A549 (cell line): ENCODE data around the gene RMND5A. TPM values are rescaled to one million over a fixed set of nuclear protein-coding genes. Genes with fewer than 3 reads are reported as not detected.

Experiments
- ATAC-seq, 2 experiments: fragments of 200-7000 bp in 1 of 2; fragments of >200 bp in 1 of 2; cut with Nextera tagmentation in 1 of 2; cut with Tn5 transposase in 1 of 2; 3 replicates each; pipeline versions ENCODE4 v1.8.0 to v1.9.1; 2018 to 2020; ENCODE audit warnings: mild to moderate bottlenecking in 1 of 2, moderate library complexity in 1 of 2
- CTCF ChIA-PET: fragments of 300-600 bp; sonication (Branson Sonifier 250); formaldehyde crosslinking; extraction: SDS; loops from one replicate; lab custom pipeline; 2021; ENCODE audit warnings: antibody characterized with exemption, inconsistent platforms; lab: Yijun Ruan, JAX
- POLR2A ChIA-PET: fragments of 350-600 bp; formaldehyde crosslinking; extraction: SDS; loops from one replicate; lab custom pipeline; 2021; ENCODE audit warnings: antibody characterized with exemption, inconsistent platforms; lab: Yijun Ruan, JAX
- DNase-seq, 2 experiments: peaks; one replicate each; pipeline versions ENCODE4 v3.0.0 to v3.0.0-alpha.2; 2011 to 2016; ENCODE audit warnings: low read depth in 1 of 2, low spot score in 1 of 2
- FAIRE-seq: peaks from 2 replicates; lab custom pipeline; 2011; peaks lifted over from hg19 to GRCh38; lab: Jason Lieb, UNC
- H3K27ac ChIP-seq, 2 experiments: fragments of >200 bp; sonication (Bioruptor Twin); formaldehyde crosslinking; 3 replicates each; pipeline ENCODE4 v1.5.1; 2016 to 2017
- H3K4me1 ChIP-seq: fragments of >200 bp; sonication (Bioruptor Twin); formaldehyde crosslinking; 3 replicates; pipeline ENCODE4 v1.6.1; 2016
- H3K4me2 ChIP-seq: fragments of >200 bp; sonication (Bioruptor Twin); formaldehyde crosslinking; 3 replicates; pipeline ENCODE4 v1.6.1; 2016
- H3K4me3 ChIP-seq: fragments of >200 bp; sonication (Bioruptor Twin); formaldehyde crosslinking; 3 replicates; pipeline ENCODE4 v1.5.1; 2016
- H3K9me3 ChIP-seq: fragments of >200 bp; sonication (Bioruptor Twin); formaldehyde crosslinking; 3 replicates; pipeline ENCODE4 v1.6.1; 2016
- CBX2 ChIP-seq: fragments of 200-600 bp; sonication (generic); IDR thresholded peaks from 2 replicates; pipeline ENCODE4 v1.6.1; 2016; ENCODE audit warnings: low read depth, mild to moderate bottlenecking, borderline replicate concordance
- CHD4 ChIP-seq: fragments of 200-600 bp; sonication (generic); IDR thresholded peaks from 2 replicates; pipeline ENCODE4 v1.6.1; 2016; ENCODE audit warnings: antibody characterized with exemption, mild to moderate bottlenecking, borderline replicate concordance
- ESRRA ChIP-seq: fragments of 150-350 bp; IDR thresholded peaks from 2 replicates; pipeline ENCODE4 v1.6.1; 2014; ENCODE audit warnings: mild to moderate bottlenecking, low read length, borderline replicate concordance
- HOXB5 ChIP-seq: fragments of 250-450 bp; sonication (Bioruptor Pico); IDR thresholded peaks from 2 replicates; pipeline ENCODE4 v1.5.0; 2020; ENCODE audit warnings: mild to moderate bottlenecking, moderate library complexity
- JUN ChIP-seq, 2 experiments: fragments of >200 bp; sonication (Bioruptor Twin); formaldehyde crosslinking; IDR thresholded peaks; 2 replicates in 1 of 2; 3 replicates in 1 of 2; pipeline ENCODE4 v1.6.1; 2016 to 2017
- JUNB ChIP-seq: fragments of >200 bp; sonication (Bioruptor Twin); formaldehyde crosslinking; IDR thresholded peaks from 2 replicates; pipeline ENCODE4 v1.6.1; 2016
- KDM5A ChIP-seq: fragments of 200-600 bp; sonication (generic); IDR thresholded peaks from 2 replicates; pipeline ENCODE4 v1.6.1; 2016; ENCODE audit warnings: antibody characterized with exemption, mild to moderate bottlenecking
- MYC ChIP-seq: IDR thresholded peaks from 2 replicates; pipeline ENCODE4 v1.6.1; 2012; ENCODE audit warnings: mild to moderate bottlenecking, inconsistent platforms, low read length, improper control_type of control experiment, borderline replicate concordance
- NPAS2 ChIP-seq: fragments of 250-450 bp; sonication (Bioruptor Pico); IDR thresholded peaks from 2 replicates; pipeline ENCODE4 v1.8.0; 2022; ENCODE audit warnings: mild to moderate bottlenecking, moderate library complexity, borderline replicate concordance
- POLR2A ChIP-seq: IDR thresholded peaks from 2 replicates; pipeline ENCODE4 v1.6.1; 2012; ENCODE audit warnings: mild to moderate bottlenecking, low read length
- POLR2AphosphoS2 ChIP-seq: conservative IDR thresholded peaks from 2 replicates; pipeline ENCODE4 v1.6.1; 2012; ENCODE audit warnings: low read length, improper control_type of control experiment, inconsistent platforms
- RNF2 ChIP-seq: fragments of 200-600 bp; sonication (generic); IDR thresholded peaks from 2 replicates; pipeline ENCODE4 v1.6.1; 2016; ENCODE audit warnings: low read depth, mild to moderate bottlenecking, antibody characterized with exemption, moderate library complexity, borderline replicate concordance
- SREBF2 ChIP-seq: fragments of 450-650 bp; IDR thresholded peaks from 2 replicates; pipeline ENCODE4 v1.6.1; 2014; ENCODE audit warnings: mild to moderate bottlenecking, moderate library complexity
- TP53 ChIP-seq: fragments of 250-450 bp; sonication (Bioruptor Pico); IDR thresholded peaks from 2 replicates; pipeline ENCODE4 v1.5.0; 2021; ENCODE audit warnings: mild to moderate bottlenecking, moderate library complexity
- ZC3H11A ChIP-seq: fragments of 450-650 bp; IDR thresholded peaks from 2 replicates; pipeline ENCODE4 v1.6.1; 2014; ENCODE audit warnings: antibody characterized with exemption, mild to moderate bottlenecking
- ZFP36 ChIP-seq: fragments of 450-650 bp; IDR thresholded peaks from 2 replicates; pipeline ENCODE4 v1.6.1; 2014; ENCODE audit warnings: borderline replicate concordance; ENCODE audit not compliant: partially characterized antibody
- WGBS: methylation state at CpG from one replicate; pipeline ENCODE4 v1.1.6; 2017; ENCODE audit errors: missing lambda C conversion rate; 5-methylcytosine and 5-hydroxymethylcytosine counted together
- polyA plus RNA-seq, 4 experiments: library from polyadenylated mRNA; depleted of rRNA in 3 of 4; stranded (reverse); fragments of >200 nt; fragmentation: RNase III in 1 of 4; extraction: RNeasy Plus Mini Kit Qiagen cat#74134 plus additional on column Dnase treatment in 1 of 4; gene quantifications; 2 replicates in 3 of 4; 3 replicates in 1 of 4; pipeline ENCODE4 v1.2.3, GENCODE V29; 2011 to 2017
- TF ChIP-seq, protein P1 (sequence below): fragments of 200-600 bp; sonication (generic); IDR thresholded peaks from 2 replicates; pipeline ENCODE4 v1.6.1; 2016; ENCODE audit warnings: antibody characterized with exemption, mild to moderate bottlenecking, moderate library complexity
- TF ChIP-seq, protein P2 (sequence below): fragments of 150-350 bp; IDR thresholded peaks from 2 replicates; pipeline ENCODE4 v1.6.1; 2014; ENCODE audit warnings: low read depth, mild to moderate bottlenecking, low read length
- TF ChIP-seq, protein P3 (sequence below): IDR thresholded peaks from 2 replicates; pipeline ENCODE4 v1.6.1; 2012
- TF ChIP-seq, protein P4 (sequence below): fragments of >200 bp; sonication (Bioruptor Twin); formaldehyde crosslinking; IDR thresholded peaks from 2 replicates; pipeline ENCODE4 v1.6.1; 2016
- TF ChIP-seq, protein P5 (sequence below): fragments of 450-650 bp; IDR thresholded peaks from 2 replicates; pipeline ENCODE4 v1.6.1; 2014; ENCODE audit warnings: antibody characterized with exemption
- TF ChIP-seq, protein P6 (sequence below): fragments of >200 bp; sonication (Bioruptor Twin); formaldehyde crosslinking; IDR thresholded peaks from 3 replicates; pipeline ENCODE4 v1.6.1; 2016

RMND5A gene
- polyA plus RNA-seq, 2 of the 4 experiments (the other 2 are of a cell fraction), result 10.5 to 28.0 TPM

DNA sequence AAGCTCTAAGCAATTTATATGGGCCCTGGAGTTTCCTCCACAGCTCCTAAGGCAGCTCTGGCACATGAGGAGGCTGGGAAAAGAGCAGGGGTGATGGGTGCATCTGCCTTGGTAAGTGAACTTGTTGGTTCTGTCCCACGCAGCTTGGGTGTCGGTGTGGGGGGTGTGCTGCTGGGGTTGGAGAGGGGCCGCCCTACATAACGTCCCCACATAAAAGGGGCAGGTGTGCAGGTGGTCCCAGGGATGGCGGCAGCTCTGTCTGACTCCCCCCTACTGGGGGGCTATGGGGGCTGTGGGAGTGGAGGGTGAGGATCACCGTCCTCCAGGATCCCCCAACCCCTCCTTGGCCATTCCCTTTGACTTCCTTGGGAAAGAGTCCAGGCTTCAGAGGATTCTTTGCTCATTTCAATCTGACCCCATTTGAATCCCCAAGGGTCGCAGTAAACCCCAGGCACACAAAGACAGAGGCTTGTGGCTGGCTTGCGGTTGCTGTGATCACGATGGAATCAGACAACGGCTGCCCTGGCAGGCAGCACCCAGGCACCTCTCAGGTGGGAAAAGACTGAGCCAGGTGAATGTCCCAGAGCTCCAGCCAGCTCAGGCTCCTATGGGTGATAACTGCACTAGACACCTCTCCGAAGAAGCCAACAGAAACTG is 105.1 kb downstream of the RMND5A start:
- H3K27ac ChIP-seq, result no peak overlapping the region
- TF ChIP-seq ESRRA (no peak), POLR2AphosphoS2 (no peak), POLR2A (no peak), CBX2 (no peak), JUNB (no peak), TP53 (CRISPR knock-in tag) (no peak), KDM5A (no peak), ZFP36 (no peak), HOXB5 (CRISPR knock-in tag) (no peak), NPAS2 (CRISPR knock-in tag) (no peak), MYC (no peak), JUN (IDR thresholded peaks at IDR 0.05) (no peak)
- TF ChIP-seq, protein P1, sequence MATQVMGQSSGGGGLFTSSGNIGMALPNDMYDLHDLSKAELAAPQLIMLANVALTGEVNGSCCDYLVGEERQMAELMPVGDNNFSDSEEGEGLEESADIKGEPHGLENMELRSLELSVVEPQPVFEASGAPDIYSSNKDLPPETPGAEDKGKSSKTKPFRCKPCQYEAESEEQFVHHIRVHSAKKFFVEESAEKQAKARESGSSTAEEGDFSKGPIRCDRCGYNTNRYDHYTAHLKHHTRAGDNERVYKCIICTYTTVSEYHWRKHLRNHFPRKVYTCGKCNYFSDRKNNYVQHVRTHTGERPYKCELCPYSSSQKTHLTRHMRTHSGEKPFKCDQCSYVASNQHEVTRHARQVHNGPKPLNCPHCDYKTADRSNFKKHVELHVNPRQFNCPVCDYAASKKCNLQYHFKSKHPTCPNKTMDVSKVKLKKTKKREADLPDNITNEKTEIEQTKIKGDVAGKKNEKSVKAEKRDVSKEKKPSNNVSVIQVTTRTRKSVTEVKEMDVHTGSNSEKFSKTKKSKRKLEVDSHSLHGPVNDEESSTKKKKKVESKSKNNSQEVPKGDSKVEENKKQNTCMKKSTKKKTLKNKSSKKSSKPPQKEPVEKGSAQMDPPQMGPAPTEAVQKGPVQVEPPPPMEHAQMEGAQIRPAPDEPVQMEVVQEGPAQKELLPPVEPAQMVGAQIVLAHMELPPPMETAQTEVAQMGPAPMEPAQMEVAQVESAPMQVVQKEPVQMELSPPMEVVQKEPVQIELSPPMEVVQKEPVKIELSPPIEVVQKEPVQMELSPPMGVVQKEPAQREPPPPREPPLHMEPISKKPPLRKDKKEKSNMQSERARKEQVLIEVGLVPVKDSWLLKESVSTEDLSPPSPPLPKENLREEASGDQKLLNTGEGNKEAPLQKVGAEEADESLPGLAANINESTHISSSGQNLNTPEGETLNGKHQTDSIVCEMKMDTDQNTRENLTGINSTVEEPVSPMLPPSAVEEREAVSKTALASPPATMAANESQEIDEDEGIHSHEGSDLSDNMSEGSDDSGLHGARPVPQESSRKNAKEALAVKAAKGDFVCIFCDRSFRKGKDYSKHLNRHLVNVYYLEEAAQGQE, result no peak
- TF ChIP-seq, protein P2, sequence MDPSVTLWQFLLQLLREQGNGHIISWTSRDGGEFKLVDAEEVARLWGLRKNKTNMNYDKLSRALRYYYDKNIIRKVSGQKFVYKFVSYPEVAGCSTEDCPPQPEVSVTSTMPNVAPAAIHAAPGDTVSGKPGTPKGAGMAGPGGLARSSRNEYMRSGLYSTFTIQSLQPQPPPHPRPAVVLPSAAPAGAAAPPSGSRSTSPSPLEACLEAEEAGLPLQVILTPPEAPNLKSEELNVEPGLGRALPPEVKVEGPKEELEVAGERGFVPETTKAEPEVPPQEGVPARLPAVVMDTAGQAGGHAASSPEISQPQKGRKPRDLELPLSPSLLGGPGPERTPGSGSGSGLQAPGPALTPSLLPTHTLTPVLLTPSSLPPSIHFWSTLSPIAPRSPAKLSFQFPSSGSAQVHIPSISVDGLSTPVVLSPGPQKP, result no peak
- TF ChIP-seq, protein P3, sequence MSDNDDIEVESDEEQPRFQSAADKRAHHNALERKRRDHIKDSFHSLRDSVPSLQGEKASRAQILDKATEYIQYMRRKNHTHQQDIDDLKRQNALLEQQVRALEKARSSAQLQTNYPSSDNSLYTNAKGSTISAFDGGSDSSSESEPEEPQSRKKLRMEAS, result no peak
- TF ChIP-seq, protein P4, sequence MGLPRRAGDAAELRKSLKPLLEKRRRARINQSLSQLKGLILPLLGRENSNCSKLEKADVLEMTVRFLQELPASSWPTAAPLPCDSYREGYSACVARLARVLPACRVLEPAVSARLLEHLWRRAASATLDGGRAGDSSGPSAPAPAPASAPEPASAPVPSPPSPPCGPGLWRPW, result no peak
- TF ChIP-seq, protein P5, sequence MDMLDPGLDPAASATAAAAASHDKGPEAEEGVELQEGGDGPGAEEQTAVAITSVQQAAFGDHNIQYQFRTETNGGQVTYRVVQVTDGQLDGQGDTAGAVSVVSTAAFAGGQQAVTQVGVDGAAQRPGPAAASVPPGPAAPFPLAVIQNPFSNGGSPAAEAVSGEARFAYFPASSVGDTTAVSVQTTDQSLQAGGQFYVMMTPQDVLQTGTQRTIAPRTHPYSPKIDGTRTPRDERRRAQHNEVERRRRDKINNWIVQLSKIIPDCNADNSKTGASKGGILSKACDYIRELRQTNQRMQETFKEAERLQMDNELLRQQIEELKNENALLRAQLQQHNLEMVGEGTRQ, result no peak
- TF ChIP-seq, all 56 proteins: peak for 0
- WGBS, result 63% methylated on average over 11 of the region's 11 CpGs
- Histone ChIP-seq H3K4me3 (no peak overlapping the region), H3K4me2 (no peak overlapping the region), H3K4me1 (no peaks in the 10 kb centered on the region), H3K9me3 (peaks cover 9% of the 10 kb centered on the region; the same call in 2 of the 3 replicates)
- DNase-seq (no peak), ATAC-seq (no peak), FAIRE-seq (no peak)
- ChIA-PET POLR2A (no interaction called here), CTCF (interaction anchor here (1.1 to 1.8 kb wide), 3 partner anchors 10 to 18 kb away, joined by 3 to 6 read pairs (median 4); no protein-coding TSS in a partner anchor)

DNA sequence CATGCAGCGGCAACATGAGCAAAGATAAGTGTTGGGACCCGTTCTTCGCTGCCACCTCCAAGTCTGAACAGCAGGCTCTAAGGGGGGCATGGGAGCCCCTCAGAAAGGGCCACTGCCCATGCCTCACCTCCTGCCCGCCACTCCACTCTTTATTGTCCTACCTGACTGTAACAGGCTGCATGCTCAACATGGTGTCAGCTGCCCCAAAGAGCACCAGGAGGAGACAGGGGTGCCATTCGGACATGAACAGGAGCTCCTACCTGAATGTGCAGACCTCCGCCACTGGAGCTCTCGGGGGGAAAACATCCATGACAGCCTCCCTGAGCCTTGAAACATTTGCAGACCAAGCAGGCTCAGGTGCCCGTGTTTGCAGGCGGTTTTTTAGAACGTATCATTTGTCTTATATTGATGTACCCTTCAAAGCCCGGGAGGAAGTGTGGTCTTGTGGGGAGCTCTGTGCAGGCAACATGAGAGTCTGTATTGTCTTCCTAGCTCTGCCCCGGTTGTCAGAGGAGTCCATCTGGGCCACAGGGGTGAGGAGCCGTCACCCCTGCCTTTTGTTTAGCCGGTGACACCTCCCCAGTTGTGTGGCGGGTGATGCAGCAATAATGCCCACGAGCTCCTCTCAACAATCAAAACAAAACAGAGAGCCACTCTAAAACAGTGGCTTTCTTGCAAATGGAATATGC is 105.7 kb downstream of the RMND5A start:
- TF ChIP-seq ZC3H11A (no peak), RNF2 (no peak), CHD4 (no peak), SREBF2 (no peak), HOXB5 (CRISPR knock-in tag) (no peak), JUN (IDR thresholded peaks at IDR 0.05) (no peak)
- TF ChIP-seq, protein P3, result no peak
- TF ChIP-seq, protein P6, sequence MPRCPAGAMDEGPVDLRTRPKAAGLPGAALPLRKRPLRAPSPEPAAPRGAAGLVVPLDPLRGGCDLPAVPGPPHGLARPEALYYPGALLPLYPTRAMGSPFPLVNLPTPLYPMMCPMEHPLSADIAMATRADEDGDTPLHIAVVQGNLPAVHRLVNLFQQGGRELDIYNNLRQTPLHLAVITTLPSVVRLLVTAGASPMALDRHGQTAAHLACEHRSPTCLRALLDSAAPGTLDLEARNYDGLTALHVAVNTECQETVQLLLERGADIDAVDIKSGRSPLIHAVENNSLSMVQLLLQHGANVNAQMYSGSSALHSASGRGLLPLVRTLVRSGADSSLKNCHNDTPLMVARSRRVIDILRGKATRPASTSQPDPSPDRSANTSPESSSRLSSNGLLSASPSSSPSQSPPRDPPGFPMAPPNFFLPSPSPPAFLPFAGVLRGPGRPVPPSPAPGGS, result no peak
- Histone ChIP-seq H3K4me1 (no peaks in the 10 kb centered on the region), H3K9me3 (peaks cover 9% of the 10 kb centered on the region; the same call in 2 of the 3 replicates), H3K4me3 (no peak overlapping the region), H3K27ac (no peak overlapping the region), H3K4me2 (no peak overlapping the region)
- POLR2A ChIA-PET, result no interaction called here
- ATAC-seq (0 out of 6 replicates have a peak, but pooled peaks of 1 of the 2 experiments have one; percentile 22), DNase-seq (no peak), FAIRE-seq (no peak)
- CTCF ChIA-PET, result interaction anchor here (1.8 kb wide), 1 partner anchor 18 kb away, joined by 4 read pairs; no protein-coding TSS in a partner anchor
- WGBS, result 64% methylated on average over 16 of the region's 16 CpGs
